PC-9 (cell line): ENCODE data around the gene TMEM89.

ENCODE experiments used
- CTCF ChIP-seq: fragments of 200-600 bp; sonication (generic); conservative IDR thresholded peaks from 2 replicates; pipeline ENCODE4 v1.6.1; 2017; ENCODE audit warnings: mixed run types, antibody characterized with exemption, mild to moderate bottlenecking, moderate library complexity
- EZH2 ChIP-seq: fragments of 200-600 bp; sonication (generic); IDR thresholded peaks from 2 replicates; pipeline ENCODE4 v1.8.0; 2017; ENCODE audit warnings: antibody characterized with exemption, low read depth

- no peak for TF ChIP-seq CTCF
- TF ChIP-seq EZH2, result no peak
Observed at GRCh38 chr3:48593337-48593736, 28.2 kb downstream of the TMEM89 start.
